Mononuclear cell (primary cell): ENCODE measurements around the gene PRR7. TPM values are rescaled to one million over a fixed set of nuclear protein-coding genes. Genes with fewer than 3 reads are reported as not detected.

Experiments
- H3K27me3 ChIP-seq: 2 replicates; pipeline ENCODE4 v1.6.0; 2011; ENCODE audit warnings: low read length, control low read depth; ENCODE audit not compliant: insufficient read depth
- H3K4me1 ChIP-seq: 2 replicates; pipeline ENCODE4 v1.5.1; 2011; ENCODE audit warnings: mild to moderate bottlenecking, low read length, control low read depth; ENCODE audit not compliant: insufficient read depth
- H3K4me3 ChIP-seq: 2 replicates; pipeline ENCODE4 v1.5.1; 2011; ENCODE audit warnings: mild to moderate bottlenecking, low read length, moderate library complexity
- H3K9me3 ChIP-seq: 2 replicates; pipeline ENCODE4 v1.5.1; 2011; ENCODE audit warnings: low read depth, mild to moderate bottlenecking, control low read depth, low read length
- total RNA-seq: library from RNA; depleted of rRNA; stranded (reverse); fragments of >200 nt; gene quantifications from one replicate; pipeline ENCODE4 v1.2.3, GENCODE V29; 2012

The PRR7 gene
- total RNA-seq, 1 donor, result 25.8 TPM

DNA sequence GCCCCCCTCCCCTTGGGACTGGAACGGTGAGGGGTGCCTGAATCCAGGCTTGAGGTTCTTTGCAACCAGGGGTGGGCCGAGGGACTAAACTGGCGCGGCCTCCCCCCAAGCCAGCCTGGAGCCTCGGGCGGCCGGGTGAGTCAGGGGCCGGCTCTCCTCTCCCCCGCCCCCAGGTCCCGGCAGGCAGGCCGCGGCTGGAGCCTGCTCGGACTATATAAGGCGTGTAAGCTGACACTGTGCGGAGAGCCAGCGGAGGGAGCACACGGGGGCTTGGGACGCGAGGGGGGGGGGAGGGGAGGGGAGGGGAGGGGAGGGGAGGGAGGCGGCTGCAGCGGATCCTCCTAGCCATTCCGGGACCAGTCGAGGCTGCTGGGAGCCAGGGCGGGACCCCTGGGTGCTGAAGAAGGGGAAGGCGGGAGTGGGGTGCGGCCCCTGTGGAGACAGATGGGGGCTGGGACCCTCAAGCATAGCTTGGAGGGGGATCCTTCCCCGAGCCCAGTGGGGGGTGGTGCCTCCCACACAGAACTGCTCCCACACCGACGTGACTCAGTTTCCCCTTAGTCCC lies 50.2 kb downstream of the PRR7 start:
- Histone ChIP-seq H3K4me1 (peaks cover 68% of the 10 kb centered on the region), H3K4me3 (peak overlapping the region; percentile 55), H3K27me3 (no peaks in the 10 kb centered on the region), H3K9me3 (no peaks in the 10 kb centered on the region)

DNA sequence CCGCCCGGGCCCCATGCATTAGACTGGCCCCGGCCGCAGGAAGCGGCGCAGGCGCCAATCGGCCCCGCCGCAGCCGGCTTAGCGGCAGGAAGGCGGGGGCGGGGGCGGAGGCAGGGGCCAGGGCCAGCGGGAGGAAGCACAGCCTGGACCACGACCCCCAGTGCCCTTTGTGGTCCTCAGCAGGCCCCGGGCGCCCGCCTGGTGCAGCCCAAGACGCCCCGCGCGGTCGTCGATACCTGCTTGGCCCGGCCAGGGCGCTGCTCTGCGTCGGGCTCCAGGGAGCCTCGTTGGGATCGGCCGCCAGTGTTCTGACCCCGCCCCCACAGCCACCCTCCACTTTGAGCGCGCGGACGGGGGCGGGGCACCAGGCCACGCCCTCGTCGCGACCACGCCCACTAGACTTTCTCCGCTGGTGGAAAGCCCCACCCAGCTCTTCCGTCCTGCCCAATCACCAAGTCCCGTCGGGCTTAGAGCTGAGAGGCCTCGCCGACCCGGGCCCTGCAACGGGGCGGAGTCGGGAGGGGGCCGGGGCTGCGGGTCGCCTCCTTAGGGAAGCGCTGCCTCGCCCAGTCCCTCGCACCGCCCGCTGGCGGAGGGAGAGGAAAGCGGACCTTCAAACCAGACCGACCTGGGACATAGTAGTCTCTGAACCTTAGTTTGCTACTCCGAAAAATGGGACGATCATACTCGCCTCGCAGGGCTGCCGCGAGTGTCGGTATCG lies 50.8 kb downstream of the PRR7 start, which contains the start of gene PDLIM7:
Gene PDLIM7 (minus strand): TSS at position 313 of the 721 bp plus-strand sequence. CDS start 1,092 bp downstream, outside the sequence.
- peak within 1 kb of the TSS; percentile 55 for H3K4me3 ChIP-seq
- H3K9me3 ChIP-seq, result no peaks in the 10 kb centered on the region
- H3K4me1 ChIP-seq, result peaks cover 75% of the 10 kb centered on the region
- H3K27me3 ChIP-seq, result no peaks in the 10 kb centered on the region

DNA sequence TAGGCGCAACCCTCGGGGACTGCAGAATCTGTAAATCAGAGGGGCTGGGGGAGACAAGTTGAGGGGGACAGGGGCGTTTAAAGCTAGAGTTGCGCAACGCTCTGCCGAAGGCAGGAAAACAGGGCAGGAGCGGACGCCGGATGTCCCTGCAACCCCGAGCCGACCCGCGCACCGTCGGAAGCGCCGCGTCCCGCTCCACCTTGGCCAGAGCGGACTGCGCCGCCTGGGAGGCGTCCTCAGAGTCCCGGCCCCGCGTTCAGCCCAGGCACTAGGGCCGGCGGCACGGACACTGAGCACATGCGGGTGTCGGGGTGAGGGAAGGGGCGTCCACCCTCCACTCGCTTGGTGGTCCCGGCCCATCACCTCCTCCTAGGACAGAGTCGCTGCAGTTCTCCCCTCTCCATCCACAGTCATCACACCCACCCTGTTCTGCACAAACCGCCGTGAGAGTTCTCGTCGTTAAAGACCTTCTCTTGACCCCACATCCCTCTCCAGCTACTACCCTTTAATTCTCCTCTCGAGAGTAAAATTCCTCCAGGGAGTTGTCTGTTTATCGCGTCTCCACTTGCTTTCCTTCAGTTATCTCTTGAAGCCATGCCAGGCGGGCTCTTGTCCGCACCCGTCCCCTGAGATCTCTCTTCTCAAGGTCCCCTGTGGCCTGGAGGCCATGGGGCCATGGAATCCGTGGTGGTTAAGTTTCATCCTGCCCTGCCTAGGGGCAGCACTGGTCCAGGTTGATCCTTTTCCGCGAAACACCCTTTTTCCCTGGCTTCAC lies 51.6 kb downstream of the PRR7 start:
- H3K4me1 ChIP-seq, result peaks cover 76% of the 10 kb centered on the region

DNA sequence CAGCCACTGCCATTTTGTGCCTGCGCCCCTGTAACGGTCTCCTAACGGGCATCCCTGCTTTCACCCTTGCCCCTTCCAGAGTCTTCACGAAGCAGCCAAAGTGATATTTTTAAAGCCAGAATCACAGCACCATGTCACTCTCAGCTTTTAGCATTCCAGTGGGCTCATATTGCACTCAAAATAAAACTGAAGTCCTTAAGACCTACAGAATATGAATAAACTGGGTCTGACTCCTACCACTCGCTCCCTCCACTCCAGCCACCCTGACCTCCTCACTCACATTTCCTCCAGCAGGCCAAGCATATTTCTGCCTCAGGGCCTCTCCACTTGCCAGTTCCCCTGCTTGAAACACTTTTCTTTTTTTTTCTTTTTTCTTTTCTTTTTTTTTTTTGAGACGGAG lies 53.2 kb downstream of the PRR7 start:
- Histone ChIP-seq H3K9me3 (no peaks in the 10 kb centered on the region), H3K4me3 (no peak overlapping the region), H3K4me1 (peaks cover 69% of the 10 kb centered on the region), H3K27me3 (no peaks in the 10 kb centered on the region)

More for the DNA sequence above, 51.6 kb downstream of the PRR7 start:
- peak overlapping the region; percentile 55 for H3K4me3 ChIP-seq
- no peaks in the 10 kb centered on the region for H3K9me3 ChIP-seq
- H3K27me3 ChIP-seq, result no peaks in the 10 kb centered on the region

DNA sequence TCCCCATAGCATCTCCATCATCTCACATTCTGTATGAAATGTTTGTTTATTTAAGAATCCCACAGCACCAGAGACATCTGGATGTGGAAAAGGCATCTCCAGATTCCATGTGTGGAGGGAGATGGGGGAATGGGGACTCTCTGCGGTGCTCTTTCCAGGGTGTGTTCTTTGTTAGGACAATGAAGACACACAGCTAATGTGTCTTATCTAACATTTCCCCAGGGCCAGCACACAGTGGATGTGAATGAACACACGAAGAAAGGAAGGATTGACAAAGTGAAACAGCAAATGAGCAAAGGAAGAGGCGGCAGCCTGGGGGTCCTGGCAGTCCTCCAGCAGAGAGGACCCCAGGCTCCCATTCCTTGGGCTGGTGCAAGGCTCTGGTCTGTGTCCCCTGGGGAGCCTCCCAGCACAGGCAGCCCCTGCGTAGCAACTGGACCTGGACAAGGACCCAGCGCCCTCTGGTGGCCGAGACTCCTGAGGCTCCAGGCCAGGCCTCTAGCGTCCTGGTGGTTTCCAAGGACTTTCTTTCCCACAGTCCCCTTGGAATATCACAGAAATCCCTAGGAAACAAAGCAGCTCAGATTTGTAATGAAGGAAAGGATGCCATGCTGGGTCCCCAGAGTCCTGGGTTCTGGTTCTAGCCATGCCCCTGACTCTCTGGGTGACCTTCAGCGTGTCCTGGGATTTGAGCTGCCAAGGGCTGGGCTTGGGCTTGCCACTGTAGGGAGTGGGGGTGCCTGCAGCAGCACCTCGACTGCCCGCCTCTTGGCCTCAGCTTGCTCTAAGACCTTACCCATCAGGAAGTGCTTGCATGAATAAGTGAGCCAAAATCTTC lies 54.3 kb downstream of the PRR7 start:
- H3K4me1 ChIP-seq, result peaks cover 58% of the 10 kb centered on the region
- H3K27me3 ChIP-seq, result no peaks in the 10 kb centered on the region
- no peaks in the 10 kb centered on the region for H3K9me3 ChIP-seq
- no peak overlapping the region for H3K4me3 ChIP-seq

DNA sequence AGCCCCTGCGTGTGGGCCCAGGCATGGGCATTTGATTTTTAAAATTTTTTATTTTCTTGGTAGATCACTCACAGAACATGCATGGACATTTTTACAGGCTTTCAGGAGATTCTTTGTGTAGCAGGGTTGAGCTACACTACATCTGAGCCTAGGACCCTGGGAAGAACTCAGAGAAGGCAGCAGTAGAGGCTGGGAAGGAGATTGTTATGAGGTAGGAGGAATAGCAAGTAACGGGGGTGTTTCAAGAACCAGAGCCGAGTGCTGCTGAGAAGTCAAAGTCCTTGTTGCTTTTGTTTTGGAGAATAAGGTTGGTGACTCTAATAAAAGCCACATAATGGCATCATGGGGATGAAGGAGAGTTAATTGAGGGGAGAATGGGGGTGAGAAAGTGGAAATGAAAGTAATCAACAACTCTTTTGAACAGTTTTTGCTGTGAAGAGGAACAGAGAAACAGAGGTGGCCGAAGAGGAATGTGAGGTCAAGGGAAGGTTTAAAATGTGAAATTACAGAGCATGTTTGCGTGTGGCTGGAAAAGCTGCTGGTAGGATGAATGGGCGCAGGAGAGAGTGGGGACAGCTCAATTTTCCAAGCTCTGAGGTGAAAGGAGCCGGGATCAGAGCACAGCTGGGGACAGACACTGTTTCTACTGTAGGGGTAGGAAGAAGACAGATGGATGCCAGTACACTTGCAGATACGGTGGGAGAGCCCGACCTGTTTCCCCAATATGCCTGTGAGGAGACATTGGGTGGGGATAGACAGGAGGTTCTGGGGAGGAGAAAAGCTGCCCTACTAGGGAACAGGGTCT lies 55.5 kb downstream of the PRR7 start:
- Histone ChIP-seq H3K9me3 (no peaks in the 10 kb centered on the region), H3K4me1 (peaks cover 54% of the 10 kb centered on the region), H3K27me3 (no peaks in the 10 kb centered on the region), H3K4me3 (no peak overlapping the region)

DNA sequence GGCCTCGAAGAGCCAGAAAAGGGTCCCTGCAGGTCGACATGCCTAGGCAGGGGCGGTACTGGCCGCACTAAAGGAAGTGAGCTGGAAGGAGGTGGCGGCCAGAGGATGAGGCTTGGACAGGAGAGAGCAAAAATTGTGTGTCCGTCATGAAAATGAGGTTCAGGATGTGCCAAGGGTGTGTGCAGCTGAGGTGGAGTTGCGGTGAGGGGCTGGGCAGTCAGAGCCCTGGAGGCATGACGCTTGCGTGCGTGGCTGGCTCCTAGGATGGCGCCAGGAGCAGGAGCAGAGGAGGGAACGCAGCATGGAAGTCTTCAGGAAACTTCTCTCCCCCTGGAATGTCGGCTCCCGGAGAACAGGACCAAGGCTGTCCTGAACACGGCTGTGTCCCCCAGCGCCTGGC lies 56.3 kb downstream of the PRR7 start:
- Histone ChIP-seq H3K4me3 (no peak overlapping the region), H3K9me3 (no peaks in the 10 kb centered on the region), H3K27me3 (no peaks in the 10 kb centered on the region), H3K4me1 (peaks cover 59% of the 10 kb centered on the region)

DNA sequence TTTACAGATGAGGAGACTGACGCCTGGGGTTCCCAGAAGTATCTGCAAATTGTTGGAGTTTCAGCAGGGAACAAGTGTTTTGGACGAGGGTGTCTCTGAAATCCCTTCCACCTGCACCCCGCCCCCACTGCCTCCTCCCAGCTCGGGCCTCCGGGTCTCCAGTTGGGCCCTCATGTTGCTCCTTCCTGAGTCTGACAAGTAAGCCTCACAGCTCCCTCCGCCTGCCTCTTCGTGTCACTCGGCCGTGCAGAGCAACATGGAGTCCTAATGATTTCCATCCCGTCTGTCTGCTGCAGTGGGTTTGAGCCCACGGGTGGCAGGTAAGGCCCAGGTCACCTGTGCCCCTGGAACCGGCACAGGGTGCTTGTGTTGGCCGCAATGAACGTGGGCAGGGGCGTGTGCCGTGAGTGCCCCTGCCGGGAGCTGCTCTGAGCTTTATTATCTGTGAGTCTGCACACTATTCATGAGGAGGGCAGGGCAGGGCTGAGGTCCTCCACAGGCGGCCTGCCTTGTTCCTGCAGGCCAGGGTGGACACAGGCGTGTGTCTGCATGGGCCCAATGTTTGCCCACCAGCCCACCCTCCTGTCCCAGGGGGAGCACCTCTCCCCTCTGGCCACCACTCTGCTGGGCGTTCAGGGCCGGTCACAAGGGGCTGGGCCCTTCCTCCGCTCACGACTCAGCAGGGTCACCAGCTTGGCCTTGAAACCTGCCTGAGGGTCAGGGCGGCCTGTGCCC lies 56.9 kb downstream of the PRR7 start:
- Histone ChIP-seq H3K27me3 (no peaks in the 10 kb centered on the region), H3K4me1 (peaks cover 59% of the 10 kb centered on the region), H3K4me3 (no peak overlapping the region), H3K9me3 (no peaks in the 10 kb centered on the region)

DNA sequence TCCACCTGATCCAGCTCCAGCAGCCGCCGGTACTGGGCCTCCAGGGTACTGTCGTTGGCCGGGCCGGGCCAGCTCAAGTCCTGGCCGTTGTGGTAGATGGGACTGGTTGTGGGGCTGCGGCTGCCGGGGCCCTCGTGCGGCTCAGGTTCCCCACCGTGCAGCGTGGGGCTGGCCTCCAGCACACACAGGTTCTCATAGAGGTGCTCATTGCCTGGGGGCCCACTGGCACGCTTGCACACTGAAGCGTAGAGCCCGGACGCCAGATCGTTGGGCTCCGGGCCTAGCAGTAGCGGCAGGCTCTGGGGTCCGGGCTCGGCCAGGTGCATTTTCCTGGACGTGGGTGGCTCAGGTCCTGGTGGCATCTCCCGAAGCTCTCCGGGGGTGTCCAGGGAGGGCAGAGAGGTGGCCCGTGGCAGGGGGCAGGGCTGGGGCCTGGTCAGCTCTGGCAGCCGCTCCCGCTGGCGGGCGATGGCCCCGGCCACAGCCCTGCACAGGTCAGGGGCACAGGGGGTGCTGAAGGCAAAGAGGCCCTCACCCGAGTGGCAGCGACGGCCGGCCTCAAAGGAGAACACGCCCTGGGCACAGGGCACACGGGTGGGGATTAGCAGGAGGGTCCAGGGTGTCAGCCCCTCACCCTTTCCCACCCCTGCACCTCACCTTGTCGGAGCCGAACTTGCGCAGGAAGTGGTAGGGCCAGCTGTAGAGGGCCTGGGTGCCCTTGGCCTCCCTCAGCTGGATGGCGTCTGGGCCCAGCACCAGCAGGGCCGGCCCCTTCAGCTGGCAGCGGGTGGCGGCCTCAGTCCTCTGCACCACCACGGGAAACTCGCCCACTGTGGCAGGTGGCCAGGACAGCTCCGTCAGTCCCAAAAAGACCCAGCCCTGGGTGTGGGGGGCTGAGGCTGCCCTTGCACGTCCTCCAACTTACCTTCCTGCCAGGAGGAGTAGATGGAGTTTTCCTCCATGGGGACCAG lies 57.8 kb downstream of the PRR7 start:
- no peaks in the 10 kb centered on the region for H3K9me3 ChIP-seq
- no peak overlapping the region for H3K4me3 ChIP-seq
- peaks cover 60% of the 10 kb centered on the region for H3K4me1 ChIP-seq
- H3K27me3 ChIP-seq, result no peaks in the 10 kb centered on the region

DNA sequence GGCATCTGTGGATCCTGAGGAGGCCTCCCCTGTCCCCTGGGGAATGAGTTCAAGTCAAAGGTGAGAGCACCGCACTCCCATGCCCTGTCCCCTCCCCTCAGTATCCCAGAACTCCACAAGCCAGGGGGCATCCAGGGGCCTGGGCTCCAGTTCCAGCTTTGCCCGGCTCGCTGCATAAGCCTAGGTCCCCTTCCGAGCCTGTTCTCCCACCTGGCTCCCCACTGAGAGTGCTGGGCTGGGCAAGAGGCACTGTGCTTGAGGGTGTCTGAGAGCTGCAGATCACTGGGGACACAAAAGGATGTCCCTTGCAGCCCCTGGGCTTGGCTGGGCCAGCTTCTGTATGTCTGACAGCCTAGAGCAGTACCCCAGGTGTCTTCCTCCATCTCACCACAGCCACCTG lies 58.5 kb downstream of the PRR7 start:
- no peak overlapping the region for H3K4me3 ChIP-seq
- H3K27me3 ChIP-seq, result no peaks in the 10 kb centered on the region
- no peaks in the 10 kb centered on the region for H3K9me3 ChIP-seq
- H3K4me1 ChIP-seq, result peaks cover 64% of the 10 kb centered on the region
